GM12873 (cell line): Measurements from ENCODE around the gene POLN.

ENCODE experiments used
- CTCF ChIP-seq: IDR thresholded peaks from 2 replicates; pipeline ENCODE4 v1.5.1; 2012; ENCODE audit warnings: low read depth, mild to moderate bottlenecking, moderate library complexity, low read length, control low read depth; ENCODE audit not compliant: insufficient read depth; ENCODE audit errors: missing control alignments

The POLN gene

GRCh38 chr4:2265113-2266110 is 23.5 kb upstream of the POLN start:
- TF ChIP-seq CTCF, result no peak

- TF ChIP-seq CTCF, result no peak
Observed at GRCh38 chr4:2264481-2265041, 22.6 kb upstream of the POLN start.

DNA sequence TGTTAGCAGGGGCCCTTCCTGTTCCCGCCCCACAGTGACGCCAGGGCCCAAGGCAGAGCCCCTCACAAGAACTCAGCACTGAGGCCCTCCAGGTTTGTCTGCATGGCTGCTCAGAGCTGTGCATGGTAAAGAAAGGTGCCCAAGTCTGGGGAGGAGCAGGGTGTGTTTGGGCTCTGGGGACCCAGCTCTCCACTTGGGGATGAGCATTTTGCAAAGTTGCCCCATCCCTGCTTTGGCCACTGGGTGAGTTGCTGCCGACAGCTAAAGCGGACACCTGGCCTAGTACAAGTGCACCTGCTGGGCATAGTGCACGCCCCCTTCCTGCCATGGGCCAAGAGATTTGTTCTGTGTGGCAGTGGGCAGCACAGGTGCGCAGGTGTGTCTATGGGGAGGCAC is 22.0 kb upstream of the POLN start:
- no peak for TF ChIP-seq CTCF

DNA sequence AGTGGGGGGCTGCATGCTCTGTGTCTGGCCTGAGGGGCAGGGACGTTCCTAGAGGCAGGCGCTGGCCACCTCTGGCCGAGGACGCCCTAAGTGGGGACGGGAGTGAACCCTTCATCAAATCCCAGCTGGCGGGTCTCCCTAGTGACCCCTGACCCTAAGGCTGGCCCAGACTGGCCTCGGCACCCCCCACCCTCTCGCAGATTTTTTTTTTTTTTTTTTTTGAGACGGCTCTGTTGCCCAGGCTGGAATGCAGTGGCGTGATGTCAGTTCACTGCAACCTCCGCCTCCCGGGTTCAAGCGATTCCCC is 21.0 kb upstream of the POLN start:
- TF ChIP-seq CTCF, result no peak

DNA sequence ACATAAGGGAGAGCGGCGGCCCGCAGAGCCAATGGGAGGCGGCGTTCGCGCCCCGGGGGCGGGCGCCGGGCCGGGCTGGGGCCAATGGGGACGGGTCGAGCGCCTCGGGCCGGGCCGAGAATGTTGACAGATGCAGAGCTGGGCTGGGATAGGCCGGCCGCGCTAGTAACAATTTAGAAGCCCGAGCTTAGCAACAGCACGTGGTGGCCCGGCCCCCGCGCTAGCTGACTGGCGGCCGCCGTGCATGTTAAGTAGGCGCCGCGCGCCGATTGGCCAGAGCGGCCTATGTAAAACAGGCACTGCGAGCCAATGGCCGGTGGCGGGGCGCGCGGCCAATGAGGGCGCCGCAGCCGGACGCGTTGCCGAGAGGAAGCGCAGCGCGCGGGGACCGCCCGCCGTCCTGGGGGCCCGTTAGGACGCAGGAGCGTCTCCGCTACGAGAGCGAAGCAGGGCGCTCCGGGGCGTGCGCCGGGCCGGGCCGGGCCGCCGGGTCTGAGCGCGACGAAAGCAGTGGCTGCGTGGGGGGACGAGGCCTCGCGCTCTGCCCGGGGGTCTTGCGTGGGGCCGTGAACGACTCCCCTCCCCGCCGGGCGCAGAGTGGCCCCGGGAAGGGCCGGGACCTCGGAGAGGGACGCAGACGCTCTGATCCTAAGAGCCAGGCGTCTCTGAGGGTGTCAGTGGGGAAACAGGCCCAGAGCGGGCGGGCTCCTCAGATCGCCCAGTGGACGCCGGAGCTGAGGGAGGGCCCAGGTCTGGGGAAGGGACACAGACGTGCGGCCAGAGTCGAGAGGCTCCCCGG is 20.4 kb upstream of the POLN start:
- no peak for TF ChIP-seq CTCF

DNA sequence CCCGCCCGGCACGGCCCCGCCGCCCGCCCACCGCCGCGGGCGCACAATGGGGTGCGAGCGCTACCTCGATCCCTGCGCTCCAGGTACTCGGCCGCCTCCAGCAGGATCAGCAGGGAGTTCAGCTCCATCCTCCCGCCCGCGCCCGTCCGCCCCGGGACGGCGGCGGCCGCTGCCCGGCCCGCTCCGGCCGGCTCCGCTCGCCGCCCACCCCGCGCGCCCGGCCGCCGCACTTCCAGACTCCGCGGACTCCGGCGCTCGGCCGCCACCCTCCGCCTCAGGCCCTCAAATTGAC is 19.9 kb upstream of the POLN start, which contains the start of gene MXD4:
TSS of gene MXD4 (minus strand) at position 257 of the 292 bp plus-strand sequence. CDS start at position 128, 129 bp downstream.
- no peak for TF ChIP-seq CTCF

DNA sequence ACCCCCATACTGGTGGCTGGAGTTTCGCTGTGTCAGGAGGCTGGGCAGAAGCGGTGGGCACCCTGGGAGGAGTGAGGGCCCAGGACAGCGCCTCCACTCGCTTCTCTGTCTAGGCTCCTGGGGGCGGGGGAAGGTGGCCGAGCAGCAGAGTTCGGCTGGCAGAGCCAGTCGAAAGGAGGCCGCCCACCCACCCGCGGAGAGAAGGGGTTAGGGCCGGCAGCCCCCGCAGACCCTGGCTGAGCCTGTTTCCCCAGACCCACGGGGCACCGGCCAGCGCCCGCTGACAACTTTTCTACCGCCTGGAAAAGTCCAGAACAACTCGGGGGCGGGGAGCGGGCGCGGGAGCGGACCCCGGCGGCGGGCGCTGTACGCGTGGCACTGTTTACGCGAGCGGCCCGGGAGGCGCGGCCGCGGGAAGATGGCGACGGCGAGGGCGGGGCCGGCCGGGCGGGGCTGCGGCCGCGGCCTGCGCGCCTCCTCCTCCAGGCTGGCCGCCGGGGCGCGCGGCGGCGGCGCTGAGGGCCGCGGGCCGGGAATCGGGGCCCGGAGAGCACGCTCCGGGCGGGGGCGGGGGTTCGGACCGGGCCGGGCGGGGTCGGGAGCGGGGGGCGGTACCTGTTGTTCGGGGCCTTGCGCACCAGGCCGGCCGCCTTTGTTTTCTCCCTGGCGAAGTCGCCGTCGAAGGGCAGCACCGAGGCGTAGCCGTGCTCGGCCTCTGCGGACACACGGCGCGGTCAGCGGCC is 19.4 kb upstream of the POLN start:
- no peak for TF ChIP-seq CTCF
